GM21367 (cell line): Measurements from ENCODE around the gene ZNF273.

Source experiments
- ATAC-seq: cut with Tn5 transposase; IDR thresholded peaks from one replicate; pipeline ENCODE4 v1.9.1; 2021; ENCODE audit not compliant: unreplicated experiment

The ZNF273 gene

GRCh38 chr7:64876792-64877713 is 26.0 kb upstream of the ZNF273 start:
- no peak for ATAC-seq

- no peak for ATAC-seq
Measured at GRCh38 chr7:64877714-64878610, 25.1 kb upstream of the ZNF273 start.

- ATAC-seq, result no peak
Measured at GRCh38 chr7:64878684-64879083, 24.4 kb upstream of the ZNF273 start.

- ATAC-seq, result no peak
Measured at GRCh38 chr7:64879086-64879730, 23.9 kb upstream of the ZNF273 start.

DNA sequence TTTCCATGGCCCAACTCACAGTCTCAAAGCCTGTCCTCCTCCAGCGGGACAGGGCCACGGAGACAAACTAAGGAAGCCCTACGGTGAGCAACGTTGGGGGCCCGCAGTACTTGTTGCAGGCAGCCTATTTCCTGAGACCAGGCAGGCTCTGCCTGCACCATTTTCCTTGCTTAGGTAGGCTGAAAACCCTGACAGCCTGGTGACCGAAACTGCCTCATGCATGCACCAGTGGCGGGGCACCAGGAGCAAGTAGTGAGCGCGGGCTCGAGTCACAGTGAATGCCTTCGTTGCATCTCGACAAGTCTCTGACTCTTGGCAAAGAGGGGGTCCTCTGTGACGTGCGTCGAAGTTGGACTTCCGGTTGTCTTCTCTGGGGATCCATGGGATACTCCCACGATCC is 23.3 kb upstream of the ZNF273 start:
- ATAC-seq, result no peak

GRCh38 chr7:64880322-64881297 is 22.5 kb upstream of the ZNF273 start:
- no peak for ATAC-seq

GRCh38 chr7:64881461-64882287 is 21.4 kb upstream of the ZNF273 start:
- no peak for ATAC-seq

- ATAC-seq, result no peak
Measured at GRCh38 chr7:64882341-64883112, 20.5 kb upstream of the ZNF273 start.

- ATAC-seq, result no peak
Measured at GRCh38 chr7:64883113-64883905, 19.8 kb upstream of the ZNF273 start.

GRCh38 chr7:64884085-64884912 is 18.8 kb upstream of the ZNF273 start:
- no peak for ATAC-seq

- no peak for ATAC-seq
Measured at GRCh38 chr7:64884913-64885370, 18.1 kb upstream of the ZNF273 start.

DNA sequence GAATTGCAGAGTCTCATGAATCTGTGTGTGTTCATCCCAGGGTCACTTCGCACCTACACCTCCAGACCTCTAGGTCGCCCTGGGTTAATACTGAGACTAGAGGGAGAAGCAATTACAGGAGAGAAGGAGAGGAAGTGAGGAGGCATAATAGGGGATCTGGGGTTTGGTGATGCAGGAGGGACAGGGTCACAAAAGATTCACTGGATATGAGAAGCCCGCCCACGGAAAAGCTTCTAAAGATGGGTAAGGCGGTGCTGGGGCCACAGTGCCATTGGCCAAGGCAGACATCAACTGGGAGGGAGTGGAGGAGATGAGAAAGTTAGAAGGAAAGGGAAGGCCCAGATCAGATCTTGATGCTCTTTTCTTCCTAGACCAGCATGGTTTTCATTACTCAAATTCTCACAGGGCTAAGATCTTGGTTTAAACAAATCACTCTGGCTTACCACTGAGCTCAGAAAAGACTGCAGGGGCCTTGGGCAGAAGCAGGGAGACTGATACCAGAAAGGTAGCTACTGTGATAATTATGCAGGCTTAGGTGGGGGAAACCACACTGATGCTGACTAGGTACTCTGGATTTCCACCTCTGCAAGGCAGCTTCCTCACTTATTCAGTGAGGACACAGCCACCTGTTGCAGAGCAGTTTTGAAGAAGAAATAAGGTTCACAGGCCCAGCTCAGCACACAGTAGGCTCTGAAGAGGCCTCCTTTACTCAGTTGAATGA is 17.4 kb upstream of the ZNF273 start:
- no peak for ATAC-seq

DNA sequence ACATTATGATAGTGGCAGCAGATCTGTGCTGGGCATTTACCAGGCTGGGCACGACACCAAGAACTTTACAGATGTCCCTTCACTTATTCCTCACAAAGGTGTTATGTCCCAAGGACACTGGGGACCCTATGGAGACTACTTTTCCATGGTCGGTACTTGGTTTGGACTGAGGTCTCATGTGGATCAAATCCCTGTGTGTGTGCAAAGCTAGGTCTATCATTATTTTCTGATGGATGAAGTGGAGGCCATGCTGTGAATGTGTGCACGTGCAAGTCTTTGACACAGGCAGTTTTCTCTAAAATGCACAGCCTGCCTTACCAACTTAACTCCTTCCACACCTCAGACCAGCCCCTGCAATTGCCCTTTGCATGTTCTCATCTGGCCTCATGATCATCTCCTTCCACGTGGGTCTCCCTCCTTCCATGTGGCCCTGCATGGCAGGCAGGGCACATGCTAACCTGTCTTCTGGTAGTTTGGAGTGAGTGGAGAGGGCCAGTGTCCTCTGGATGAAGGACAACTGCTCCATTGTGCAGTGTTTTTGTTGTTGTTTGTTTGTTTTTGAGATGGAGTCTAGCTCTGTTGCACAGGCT is 16.0 kb upstream of the ZNF273 start:
- ATAC-seq, result no peak

DNA sequence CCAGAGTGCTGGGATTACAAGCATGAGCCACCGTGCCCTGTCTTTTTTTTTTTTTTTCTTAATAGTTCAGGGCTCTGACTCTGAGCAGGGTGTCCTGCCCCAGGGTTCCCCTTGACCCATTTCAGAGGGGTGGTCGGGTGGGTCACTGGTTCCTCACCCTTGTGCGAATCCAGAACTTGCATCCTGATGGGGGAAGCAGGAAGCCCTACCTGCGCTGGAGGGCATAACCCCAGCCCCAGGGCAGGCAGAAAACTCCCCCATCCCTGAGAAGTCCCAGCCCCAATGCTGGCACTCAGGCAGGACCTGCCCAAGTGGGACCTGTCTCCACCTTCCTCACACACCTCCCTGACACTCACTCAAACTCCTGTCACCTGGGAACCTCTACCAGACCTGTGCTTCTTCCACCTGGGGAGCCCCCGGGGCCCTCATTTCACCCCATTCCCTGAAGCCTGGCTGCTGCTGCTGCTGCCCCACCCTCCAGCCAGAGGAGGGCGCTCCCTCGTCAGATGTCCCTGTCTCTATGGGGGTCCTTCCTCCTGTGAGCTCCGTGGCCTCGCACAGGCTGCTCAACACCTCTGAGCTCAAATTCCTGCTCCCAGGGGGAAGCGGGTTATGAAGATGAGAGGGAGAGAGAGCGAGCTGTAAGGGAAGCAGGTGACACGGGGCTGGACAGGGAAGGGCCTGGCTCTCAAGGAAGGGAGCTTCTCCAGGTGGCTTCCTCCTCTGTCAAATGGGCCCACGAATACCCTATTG is 15.1 kb upstream of the ZNF273 start:
- no peak for ATAC-seq

- no peak for ATAC-seq
Measured at GRCh38 chr7:64888561-64888900, 14.5 kb upstream of the ZNF273 start.
